H9 (cell line): ENCODE results near the gene SSBP2. TPM values are rescaled to one million over a fixed set of nuclear protein-coding genes. Genes with fewer than 3 reads are reported as not detected.
A peak's percentile ranks its signal among the peaks of the same experiment; 100 is the strongest.

Source experiments
- DNase-seq: peaks from one replicate; pipeline ENCODE4 v3.0.0-alpha.2; 2017
- H2AFZ ChIP-seq: one replicate; pipeline ENCODE4 v1.6.1; 2013; ENCODE audit warnings: mild to moderate bottlenecking, low read length, control low read depth, moderate library complexity
- H2AK5ac ChIP-seq: 2 replicates; pipeline ENCODE4 v1.6.1; 2013; ENCODE audit warnings: low read length, control low read depth, mixed read lengths; ENCODE audit not compliant: insufficient read length
- H2BK120ac ChIP-seq: one replicate; pipeline ENCODE4 v1.6.1; 2013; ENCODE audit warnings: low read depth, mild to moderate bottlenecking, low read length, control low read depth, inconsistent platforms; ENCODE audit not compliant: poor library complexity, severe bottlenecking
- H2BK12ac ChIP-seq: 2 replicates; pipeline ENCODE4 v1.6.1; 2013; ENCODE audit warnings: low read length, control low read depth, mixed read lengths, low read depth; ENCODE audit not compliant: insufficient read length
- H2BK15ac ChIP-seq: 2 replicates; pipeline ENCODE4 v1.6.1; 2013; ENCODE audit warnings: low read depth, low read length, control low read depth
- H2BK20ac ChIP-seq: one replicate; pipeline ENCODE4 v1.6.1; 2013; ENCODE audit warnings: low read depth, mild to moderate bottlenecking, low read length, control low read depth, inconsistent platforms; ENCODE audit not compliant: poor library complexity, severe bottlenecking
- H2BK5ac ChIP-seq: 2 replicates; pipeline ENCODE4 v1.6.1; 2013; ENCODE audit warnings: low read length, control low read depth, mixed read lengths; ENCODE audit not compliant: insufficient read length
- H3K14ac ChIP-seq: 2 replicates; pipeline ENCODE4 v1.6.1; 2013; ENCODE audit warnings: low read length, control low read depth; ENCODE audit not compliant: insufficient read depth
- H3K18ac ChIP-seq: 2 replicates; pipeline ENCODE4 v1.6.1; 2013; ENCODE audit warnings: low read depth, mild to moderate bottlenecking, mixed read lengths, low read length, control low read depth; ENCODE audit not compliant: insufficient read length
- H3K23ac ChIP-seq: 2 replicates; pipeline ENCODE4 v1.6.1; 2013; ENCODE audit warnings: low read length, control low read depth, mixed read lengths, low read depth; ENCODE audit not compliant: insufficient read length
- H3K23me2 ChIP-seq: 2 replicates; pipeline ENCODE4 v1.6.1; 2013; ENCODE audit warnings: low read depth, mild to moderate bottlenecking, mixed read lengths, low read length, control low read depth; ENCODE audit not compliant: insufficient read length, poor library complexity, severe bottlenecking
- H3K27ac ChIP-seq: 2 replicates; pipeline ENCODE4 v1.5.1; 2013; ENCODE audit warnings: low read length, control low read depth, mixed read lengths, low read depth; ENCODE audit not compliant: insufficient read length
- H3K27me3 ChIP-seq: 2 replicates; pipeline ENCODE4 v1.6.1; 2013; ENCODE audit warnings: low read length, control low read depth, inconsistent platforms; ENCODE audit not compliant: insufficient read depth
- H3K4ac ChIP-seq: 2 replicates; pipeline ENCODE4 v1.6.1; 2013; ENCODE audit warnings: low read depth, mild to moderate bottlenecking, control low read depth, inconsistent platforms, low read length, moderate library complexity
- H3K4me1 ChIP-seq: 2 replicates; pipeline ENCODE4 v1.6.1; 2013; ENCODE audit warnings: low read length, control low read depth, inconsistent platforms; ENCODE audit not compliant: insufficient read depth
- H3K4me2 ChIP-seq: 2 replicates; pipeline ENCODE4 v1.6.1; 2013; ENCODE audit warnings: low read length, control low read depth, mixed read lengths; ENCODE audit not compliant: insufficient read length, insufficient read depth
- H3K56ac ChIP-seq: 2 replicates; pipeline ENCODE4 v1.6.1; 2013; ENCODE audit warnings: low read depth, mild to moderate bottlenecking, mixed read lengths, low read length, control low read depth; ENCODE audit not compliant: insufficient read length
- H3K79me1 ChIP-seq: 2 replicates; pipeline ENCODE4 v1.6.1; 2013; ENCODE audit warnings: low read depth, mild to moderate bottlenecking, moderate library complexity, low read length, control low read depth, inconsistent platforms; ENCODE audit not compliant: insufficient read depth, poor library complexity, severe bottlenecking
- H3K79me2 ChIP-seq: 2 replicates; pipeline ENCODE4 v1.6.1; 2013; ENCODE audit warnings: low read length, control low read depth, inconsistent platforms; ENCODE audit not compliant: insufficient read depth
- H3K9ac ChIP-seq: 2 replicates; pipeline ENCODE4 v1.6.1; 2013; ENCODE audit warnings: low read length, control low read depth, mixed read lengths; ENCODE audit not compliant: insufficient read length; ENCODE audit errors: extremely low read depth
- H3K9me3 ChIP-seq: one replicate; pipeline ENCODE4 v1.6.1; 2013; ENCODE audit warnings: low read depth, low read length, inconsistent platforms; ENCODE audit not compliant: control insufficient read depth
- H3T11ph ChIP-seq: one replicate; pipeline ENCODE4 v1.6.1; 2013; ENCODE audit warnings: mild to moderate bottlenecking, low read length, control low read depth, inconsistent platforms
- H4K20me1 ChIP-seq: one replicate; pipeline ENCODE4 v1.6.1; 2013; ENCODE audit not compliant: control insufficient read depth, insufficient read length, insufficient read depth
- H4K5ac ChIP-seq: 2 replicates; pipeline ENCODE4 v1.6.1; 2013; ENCODE audit warnings: low read depth, mild to moderate bottlenecking, mixed read lengths, low read length, control low read depth; ENCODE audit not compliant: insufficient read length
- H4K8ac ChIP-seq: replicated peaks from 2 replicates; pipeline ENCODE4 v1.6.1; 2013; ENCODE audit warnings: low read length, control low read depth, mixed read lengths, low read depth; ENCODE audit not compliant: insufficient read length
- H4K91ac ChIP-seq: 2 replicates; pipeline ENCODE4 v1.6.1; 2013; ENCODE audit warnings: low read depth, mild to moderate bottlenecking, moderate library complexity, mixed read lengths, low read length, control low read depth; ENCODE audit not compliant: insufficient read length
- H3K27ac Mint-ChIP-seq, 3 experiments: 2 replicates in 2 of 3; 3 replicates in 1 of 3; pipeline ENCODE4 v1.8.0; 2020 to 2021; ENCODE audit warnings: mixed read lengths in 3 of 3, mild to moderate bottlenecking in 1 of 3, moderate library complexity in 1 of 3
- H3K27me3 Mint-ChIP-seq: 2 replicates; pipeline ENCODE4 v1.8.0; 2021; ENCODE audit warnings: low read depth, mild to moderate bottlenecking, moderate library complexity, mixed read lengths
- H3K36me3 Mint-ChIP-seq, 3 experiments: 2 replicates in 2 of 3; 3 replicates in 1 of 3; pipeline ENCODE4 v1.8.0; 2020 to 2021; ENCODE audit warnings: low read depth in 3 of 3, mixed read lengths in 3 of 3; ENCODE audit not compliant: insufficient read depth in 1 of 3
- H3K4me1 Mint-ChIP-seq, 2 experiments: 2 replicates each; pipeline ENCODE4 v1.8.0; 2020; ENCODE audit warnings: mixed read lengths in 2 of 2
- H3K4me3 Mint-ChIP-seq, 2 experiments: 2 replicates in 1 of 2; 3 replicates in 1 of 2; pipeline ENCODE4 v1.8.0; 2020 to 2021; ENCODE audit warnings: mild to moderate bottlenecking in 2 of 2, mixed read lengths in 2 of 2, moderate library complexity in 1 of 2
- H3K9me3 Mint-ChIP-seq, 2 experiments: 2 replicates in 1 of 2; 3 replicates in 1 of 2; pipeline ENCODE4 v1.8.0; 2020; ENCODE audit warnings: mild to moderate bottlenecking in 2 of 2, mixed read lengths in 2 of 2, moderate library complexity in 1 of 2
- WGBS: extraction: QIAGEN DNeasy Blood & Tissue Kit; methylation state at CpG from one replicate; pipeline ENCODE4 v1.1.7; 2013; ENCODE audit warnings: missing lambda C conversion rate, low lambda C conversion rate, mixed read lengths; ENCODE audit not compliant: insufficient read length; ENCODE audit errors: extremely low coverage; 5-methylcytosine and 5-hydroxymethylcytosine counted together
- total RNA-seq: library from RNA; stranded (reverse); gene quantifications from 2 replicates; pipeline ENCODE4 v1.2.1, GENCODE V29; 2021
- TF ChIP-seq, protein P1 (sequence below): fragments of 200-600 bp; sonication (generic); conservative IDR thresholded peaks from 3 replicates; pipeline ENCODE4 v1.8.0; 2021; ENCODE audit warnings: antibody characterized with exemption, mild to moderate bottlenecking

The SSBP2 gene
- total RNA-seq, 1 experiment from 2014 or later: 35.6 TPM

DNA sequence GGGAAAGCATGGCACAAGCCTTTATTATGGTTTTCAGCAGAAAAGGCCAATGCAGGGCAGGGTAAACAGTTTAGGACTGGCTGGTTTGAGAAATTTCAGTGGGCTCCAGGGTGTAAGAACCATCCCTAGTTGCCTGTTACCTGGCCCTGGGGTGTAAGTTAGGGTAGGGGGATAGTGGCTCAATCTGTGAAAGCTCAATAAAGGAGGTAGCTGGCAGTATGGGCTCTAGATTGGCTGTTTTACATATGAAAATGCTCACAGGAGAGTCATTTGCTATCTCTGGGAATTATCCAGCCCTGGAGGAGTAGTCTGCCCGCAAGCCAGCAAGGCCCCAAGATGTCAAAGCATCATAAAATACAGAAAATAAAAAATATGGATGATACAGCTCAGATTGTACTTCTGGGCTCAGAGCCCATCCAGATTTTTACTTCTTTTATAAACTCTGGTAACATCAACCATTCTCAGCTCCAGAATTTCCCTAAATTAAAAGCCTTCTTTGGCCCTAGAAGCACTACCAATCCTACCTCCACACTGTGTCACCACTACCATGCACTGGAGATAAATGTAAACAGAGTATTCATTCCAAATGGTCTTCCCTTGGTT is 31.1 kb downstream of the SSBP2 start:
- no CpG with 5 or more reads among the region's 1 CpG for WGBS
- H3K9me3 ChIP-seq: no peaks in the 10 kb centered on the region
- no peak for DNase-seq
- H2BK5ac ChIP-seq: no peak overlapping the region
- H3T11ph ChIP-seq: no peak overlapping the region
- no peak overlapping the region for H2BK15ac ChIP-seq
- H3K18ac ChIP-seq: no peak overlapping the region
- no peak overlapping the region for H3K4ac ChIP-seq
- H2BK20ac ChIP-seq: no peak overlapping the region
- H3K27me3 ChIP-seq: no peaks in the 10 kb centered on the region; the same call in 1 of the 2 replicates
- H4K91ac ChIP-seq: no peak overlapping the region
- no peak overlapping the region for H3K27ac ChIP-seq
- H3K79me2 ChIP-seq: no peaks in the 10 kb centered on the region
- no peaks in the 10 kb centered on the region for H4K20me1 ChIP-seq
- Mint-ChIP-seq H3K9me3 (no peaks in the 10 kb centered on the region; a peak in 1 of 5 replicates), H3K4me1 (peaks cover 46 to 63% of the 10 kb centered on the region in 2 experiments), H3K27ac (peak overlapping the region in 1 of 3 experiments; percentile 10; a peak in 1 of 7 replicates), H3K27me3 (no peaks in the 10 kb centered on the region), H3K36me3 (no peaks in the 10 kb centered on the region), H3K4me3 (no peak overlapping the region)
- no peak overlapping the region for H4K5ac ChIP-seq
- H2BK120ac ChIP-seq: no peak overlapping the region
- no peak overlapping the region for H4K8ac ChIP-seq
- no peaks in the 10 kb centered on the region; the same call in 1 of the 2 replicates for H3K4me1 ChIP-seq
- no peak overlapping the region for H2AFZ ChIP-seq
- no peak overlapping the region for H3K23ac ChIP-seq
- H3K14ac ChIP-seq: no peak overlapping the region
- H3K56ac ChIP-seq: no peak overlapping the region
- no peaks in the 10 kb centered on the region for H3K79me1 ChIP-seq
- no peak overlapping the region for H2BK12ac ChIP-seq
- no peak overlapping the region for H3K9ac ChIP-seq
- no peak overlapping the region for H2AK5ac ChIP-seq
- no peak overlapping the region for H3K4me2 ChIP-seq
- TF ChIP-seq, protein P1, sequence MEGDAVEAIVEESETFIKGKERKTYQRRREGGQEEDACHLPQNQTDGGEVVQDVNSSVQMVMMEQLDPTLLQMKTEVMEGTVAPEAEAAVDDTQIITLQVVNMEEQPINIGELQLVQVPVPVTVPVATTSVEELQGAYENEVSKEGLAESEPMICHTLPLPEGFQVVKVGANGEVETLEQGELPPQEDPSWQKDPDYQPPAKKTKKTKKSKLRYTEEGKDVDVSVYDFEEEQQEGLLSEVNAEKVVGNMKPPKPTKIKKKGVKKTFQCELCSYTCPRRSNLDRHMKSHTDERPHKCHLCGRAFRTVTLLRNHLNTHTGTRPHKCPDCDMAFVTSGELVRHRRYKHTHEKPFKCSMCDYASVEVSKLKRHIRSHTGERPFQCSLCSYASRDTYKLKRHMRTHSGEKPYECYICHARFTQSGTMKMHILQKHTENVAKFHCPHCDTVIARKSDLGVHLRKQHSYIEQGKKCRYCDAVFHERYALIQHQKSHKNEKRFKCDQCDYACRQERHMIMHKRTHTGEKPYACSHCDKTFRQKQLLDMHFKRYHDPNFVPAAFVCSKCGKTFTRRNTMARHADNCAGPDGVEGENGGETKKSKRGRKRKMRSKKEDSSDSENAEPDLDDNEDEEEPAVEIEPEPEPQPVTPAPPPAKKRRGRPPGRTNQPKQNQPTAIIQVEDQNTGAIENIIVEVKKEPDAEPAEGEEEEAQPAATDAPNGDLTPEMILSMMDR: no peak
- H3K23me2 ChIP-seq: no peaks in the 10 kb centered on the region
